MM.1S (cell line): ENCODE data around the gene ART5.

Experiments
- CTCF ChIP-seq: fragments of 300-600 bp; sonication (generic); IDR thresholded peaks from 2 replicates; pipeline ENCODE4 v1.5.1; 2016; ENCODE audit warnings: antibody characterized with exemption, low read length, mixed read lengths
- EZH2 ChIP-seq: fragments of 300-600 bp; sonication (generic); optimal IDR thresholded peaks from 2 replicates; pipeline ENCODE3; 2017; ENCODE audit warnings: low read depth, mild to moderate bottlenecking, antibody characterized with exemption, low read length, mixed read lengths

- no peak for TF ChIP-seq EZH2
- no peak for TF ChIP-seq CTCF
Observed at GRCh38 chr11:3667149-3668035, 25.6 kb upstream of the ART5 start.
